Fibroblast of skin of abdomen (primary cell): ENCODE results near the gene KIF6.
A peak's percentile ranks its signal among the peaks of the same experiment; 100 is the strongest.

Experiments used
- DNase-seq: peaks from one replicate; pipeline ENCODE4 v3.0.0-alpha.2; 2013

The KIF6 gene

DNA sequence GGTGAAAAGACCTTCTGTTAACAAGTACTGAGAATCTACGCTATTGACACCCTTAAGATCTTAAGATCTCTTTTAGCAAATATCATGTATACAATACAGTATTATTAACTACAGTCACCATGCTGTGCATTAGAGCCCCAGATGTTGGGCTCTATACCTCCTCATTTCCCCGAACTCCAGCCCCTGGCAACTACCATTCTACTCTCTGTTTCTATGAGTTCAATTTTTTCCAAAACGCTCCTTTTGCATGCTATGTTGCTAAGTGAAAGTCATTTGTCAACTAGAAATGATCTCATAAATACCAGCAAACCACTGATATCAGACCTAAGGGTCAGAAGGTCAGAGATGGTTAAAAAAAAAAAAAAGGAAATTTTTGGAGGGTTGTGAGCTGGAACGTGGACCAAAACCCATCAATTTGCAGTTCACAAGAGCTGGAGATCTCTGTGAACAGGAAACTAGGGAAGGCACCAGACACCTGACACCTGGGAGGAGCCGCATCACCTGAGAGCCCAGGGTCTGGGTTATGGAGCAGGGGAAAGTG, 280.7 kb downstream of the KIF6 start:
- DNase-seq, result no peak

DNA sequence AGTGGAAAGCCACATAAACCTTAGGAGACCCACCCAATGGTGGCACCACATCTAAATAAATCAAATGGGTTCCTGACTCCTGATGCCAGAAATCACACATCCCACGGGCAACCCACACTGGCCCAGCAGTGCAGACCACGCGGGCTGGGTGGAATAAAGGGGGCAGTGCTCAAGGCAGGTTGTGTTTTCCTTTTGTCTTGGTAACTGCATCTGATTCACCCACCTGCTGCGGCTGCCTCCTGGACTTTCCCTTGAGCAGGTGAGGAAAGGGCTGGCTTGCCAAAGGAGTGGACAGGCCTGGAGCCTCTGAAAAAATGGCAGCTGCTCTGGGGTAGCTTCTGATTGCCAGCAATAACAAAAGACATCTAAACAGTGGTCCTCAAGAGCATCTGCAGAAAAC, 283.2 kb downstream of the KIF6 start:
- no peak for DNase-seq

DNA sequence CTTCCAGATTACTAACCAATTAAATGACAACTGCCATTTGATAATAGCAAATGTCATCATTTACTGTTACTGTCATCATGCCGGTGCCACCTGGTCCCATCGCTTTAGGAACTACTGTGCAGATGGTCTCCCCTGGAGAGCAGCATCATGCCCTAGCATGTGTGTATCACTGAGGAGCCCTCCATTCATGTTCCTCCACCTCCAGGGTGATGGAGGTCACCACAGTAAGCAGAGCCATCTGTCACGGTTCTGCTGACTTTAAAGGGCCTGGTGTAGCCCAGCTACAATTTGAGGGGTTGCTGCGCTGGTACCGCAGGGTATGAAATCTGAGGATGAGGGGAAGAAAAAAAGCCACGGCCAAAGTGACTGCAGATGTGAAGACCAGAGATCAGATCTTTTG, 283.9 kb downstream of the KIF6 start:
- no peak for DNase-seq

DNA sequence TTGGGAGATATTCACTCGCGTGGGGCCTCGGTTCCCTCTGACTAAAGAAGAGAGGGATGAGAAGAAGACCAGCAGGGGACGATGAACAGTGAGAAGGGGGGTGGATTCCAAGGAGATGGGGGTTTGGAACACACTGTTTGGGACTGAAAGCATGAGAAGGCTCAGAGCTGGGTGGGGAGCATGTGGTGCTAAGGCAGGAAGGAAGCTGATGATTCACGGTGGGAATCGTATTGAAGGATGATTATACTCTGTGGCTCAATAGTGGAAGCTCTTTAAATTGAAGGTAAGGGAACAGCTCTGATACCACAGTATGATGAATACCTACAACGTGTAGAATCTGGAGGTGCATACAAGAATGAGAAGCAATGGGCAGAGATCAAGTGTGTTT, 285.2 kb downstream of the KIF6 start:
- DNase-seq, result no peak

DNA sequence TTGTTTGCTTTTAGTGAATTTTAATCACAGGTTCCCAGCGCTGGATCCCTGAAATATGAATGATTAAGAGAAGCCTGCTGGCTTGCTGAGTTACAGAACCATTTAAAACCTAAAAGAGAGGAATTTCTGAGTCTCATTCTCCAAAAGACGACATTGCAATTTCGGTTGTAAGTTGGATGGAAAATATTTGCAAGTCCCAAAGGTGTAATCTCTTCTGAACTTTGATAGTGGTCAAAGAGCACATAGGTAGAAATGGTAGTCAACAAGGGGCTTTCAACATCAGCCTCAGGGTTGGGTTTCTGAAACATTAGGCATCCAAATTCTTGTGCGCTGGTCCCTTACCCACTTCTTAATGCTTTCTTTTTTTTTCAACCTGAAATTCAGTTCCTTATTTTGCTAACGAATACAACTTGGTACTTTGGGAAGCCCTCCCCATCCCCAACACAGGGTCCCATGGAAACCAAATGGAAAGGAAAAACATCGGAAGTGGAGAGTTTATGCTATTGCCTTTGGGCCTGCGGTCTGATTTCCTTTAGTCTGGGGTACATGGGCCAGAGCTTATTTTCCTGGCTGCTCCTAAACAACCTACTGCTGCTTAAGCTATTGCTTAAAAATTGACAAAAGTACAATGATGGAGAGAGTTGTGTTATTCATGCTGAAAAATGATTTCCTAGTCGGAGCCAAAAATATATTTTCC, 285.7 kb downstream of the KIF6 start:
- DNase-seq, result no peak

DNA sequence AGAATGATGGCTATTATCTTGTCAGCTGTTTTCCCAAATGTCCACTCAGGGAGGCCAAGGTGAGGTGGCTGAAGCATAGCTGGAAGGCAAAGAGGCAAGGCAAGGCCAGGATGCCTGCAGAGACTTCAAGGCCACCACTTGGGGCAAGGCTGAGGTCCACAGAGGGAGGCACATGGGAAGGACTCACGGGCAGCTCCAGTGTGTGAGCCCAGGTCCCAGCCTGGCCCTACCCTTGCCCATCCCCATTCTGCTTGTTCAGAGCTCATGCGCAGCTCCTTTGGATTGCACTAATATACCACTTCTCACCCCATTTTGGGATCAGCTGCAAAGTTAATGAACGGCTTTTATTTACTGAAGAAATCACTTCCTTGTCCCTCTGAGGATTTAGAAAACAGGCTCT, 291.6 kb downstream of the KIF6 start:
- DNase-seq, result no peak

DNA sequence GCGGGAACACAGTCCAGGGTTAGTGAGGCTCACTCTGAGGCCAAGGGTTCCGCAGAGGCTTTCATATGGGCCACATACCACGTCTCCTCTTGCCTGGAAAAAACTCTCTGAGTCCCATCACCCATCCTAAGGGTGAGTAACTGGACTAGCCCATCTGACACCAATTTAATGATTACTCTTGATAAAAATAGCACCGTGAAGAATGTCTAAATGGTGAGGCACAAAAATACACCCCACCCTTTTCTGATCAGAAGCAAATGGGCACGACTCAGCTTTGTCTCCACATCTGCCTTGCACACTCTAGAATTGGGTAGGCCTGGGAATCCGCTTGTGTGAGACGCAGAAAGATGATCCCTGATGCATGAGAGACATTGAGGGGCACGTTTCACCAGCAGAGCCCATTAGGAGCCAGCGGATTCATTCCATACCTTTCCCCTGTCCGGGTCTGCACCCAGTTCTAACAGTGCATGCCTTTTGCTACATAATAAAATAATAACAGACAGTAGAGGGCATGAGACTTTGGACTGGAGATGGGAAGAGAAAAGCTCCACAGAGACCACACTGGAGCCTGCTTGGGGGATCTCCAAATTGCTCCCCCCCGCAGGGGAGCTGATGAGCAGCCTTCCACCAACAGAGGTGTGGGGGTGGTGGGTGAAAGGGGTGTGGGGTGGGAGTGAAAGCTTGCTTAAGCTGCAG, 292.7 kb downstream of the KIF6 start:
- peak; percentile 85 for DNase-seq

DNA sequence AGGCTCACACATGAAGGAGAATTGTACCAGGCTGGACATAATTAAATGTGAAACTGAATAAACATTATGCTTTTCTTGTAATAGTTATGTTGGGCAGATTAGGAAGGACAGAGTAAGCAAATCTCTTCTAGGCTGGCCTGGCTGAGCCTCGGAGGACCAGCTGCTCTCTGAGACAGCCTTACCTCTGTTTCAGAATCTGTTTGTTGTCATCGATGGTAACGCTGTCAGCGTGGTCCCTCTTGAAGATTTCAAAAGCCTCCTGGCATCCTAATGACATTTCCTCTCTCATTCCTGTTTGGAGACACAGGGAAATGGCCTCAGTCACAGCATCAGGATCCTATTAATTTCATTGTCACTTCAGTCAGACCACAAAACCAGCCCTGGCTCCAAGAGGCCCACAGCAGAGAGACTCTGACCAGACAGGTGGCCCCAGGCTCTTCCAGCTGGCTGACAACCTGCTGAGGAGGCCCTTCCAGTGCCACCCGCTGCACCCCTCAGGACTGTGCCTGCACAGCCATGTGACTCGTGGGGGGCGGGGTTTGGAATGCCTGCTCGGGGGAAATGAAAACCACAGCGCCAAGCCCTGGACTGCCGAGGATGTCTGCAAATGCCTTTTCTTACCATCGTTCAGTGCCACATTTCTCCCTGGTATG, 294.2 kb downstream of the KIF6 start:
- DNase-seq, result peak; percentile 53

DNA sequence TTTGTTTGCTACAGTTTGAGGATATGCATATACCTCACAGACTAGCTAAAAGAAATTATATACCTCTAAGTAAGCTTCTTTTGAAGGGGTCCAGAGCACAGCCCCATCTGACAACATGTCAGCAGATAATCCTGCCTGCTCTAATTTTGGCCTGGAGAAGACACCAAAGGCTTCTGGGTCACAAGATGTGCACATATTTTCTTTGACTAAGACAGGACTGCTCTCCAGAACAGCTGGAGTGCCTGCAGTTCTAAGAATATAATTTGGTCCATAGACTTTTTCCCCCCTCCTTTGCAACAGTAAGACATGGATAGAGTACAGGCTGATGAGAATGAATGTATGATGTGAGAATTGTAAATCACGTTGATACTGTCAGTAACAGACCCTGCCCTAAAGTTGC, 294.8 kb downstream of the KIF6 start:
- DNase-seq, result no peak

DNA sequence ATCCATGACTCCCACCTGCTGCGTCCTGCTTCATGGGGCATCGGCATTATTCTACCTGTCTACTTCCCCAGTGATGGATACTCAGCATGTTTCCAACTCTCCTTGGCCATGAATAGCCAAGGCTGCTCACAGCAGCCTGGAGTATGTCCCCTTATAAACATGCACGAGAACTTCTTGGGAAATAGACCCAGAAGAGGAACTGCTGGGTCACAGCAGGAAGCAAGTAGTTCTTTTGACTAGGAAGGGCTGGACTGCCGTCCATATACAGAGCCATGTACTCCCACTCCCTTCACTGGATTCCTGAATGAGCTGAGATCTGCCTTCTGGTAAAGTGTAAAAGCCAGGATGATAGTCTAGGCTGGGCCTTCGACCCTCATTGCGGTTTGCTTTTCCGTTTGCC, 296.4 kb downstream of the KIF6 start:
- DNase-seq, result no peak

DNA sequence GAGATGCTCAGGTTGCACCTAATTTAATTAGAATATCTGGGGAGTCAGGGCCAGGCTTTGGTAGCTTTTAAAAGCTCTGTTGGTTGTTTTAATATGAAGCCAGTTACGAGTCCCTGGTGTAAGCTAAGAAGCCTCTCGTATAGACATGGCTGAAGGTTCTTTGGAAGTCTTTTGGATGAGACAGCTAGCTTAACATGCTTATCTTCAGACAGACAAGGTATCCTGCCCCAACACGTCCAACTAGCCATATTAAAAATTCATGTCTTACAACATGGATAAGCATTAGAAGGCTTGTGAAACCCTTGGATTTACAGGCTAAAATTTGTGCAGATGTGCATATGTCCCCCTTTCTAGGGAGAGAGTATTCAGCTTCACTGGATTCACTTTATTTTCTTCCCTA, 297.1 kb downstream of the KIF6 start:
- DNase-seq, result no peak

DNA sequence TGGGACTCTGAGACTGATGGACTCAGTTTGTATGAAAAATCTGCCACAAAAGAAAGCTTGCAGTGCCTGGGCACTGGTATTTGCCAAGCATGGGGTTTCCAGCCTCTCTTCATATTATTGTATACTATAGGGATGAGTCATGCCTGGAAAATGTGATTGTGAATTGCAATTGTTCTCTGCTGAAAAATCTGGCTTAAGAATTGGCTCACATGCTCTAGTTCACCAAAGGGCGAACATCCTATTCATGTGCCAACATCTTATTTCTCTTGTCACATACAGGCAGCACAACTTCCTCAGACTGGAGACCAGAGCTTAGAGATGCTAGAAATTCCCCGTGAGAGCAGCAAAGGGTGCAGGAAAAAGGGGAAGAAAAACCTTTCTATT, 299.1 kb downstream of the KIF6 start:
- peak; percentile 82 for DNase-seq

DNA sequence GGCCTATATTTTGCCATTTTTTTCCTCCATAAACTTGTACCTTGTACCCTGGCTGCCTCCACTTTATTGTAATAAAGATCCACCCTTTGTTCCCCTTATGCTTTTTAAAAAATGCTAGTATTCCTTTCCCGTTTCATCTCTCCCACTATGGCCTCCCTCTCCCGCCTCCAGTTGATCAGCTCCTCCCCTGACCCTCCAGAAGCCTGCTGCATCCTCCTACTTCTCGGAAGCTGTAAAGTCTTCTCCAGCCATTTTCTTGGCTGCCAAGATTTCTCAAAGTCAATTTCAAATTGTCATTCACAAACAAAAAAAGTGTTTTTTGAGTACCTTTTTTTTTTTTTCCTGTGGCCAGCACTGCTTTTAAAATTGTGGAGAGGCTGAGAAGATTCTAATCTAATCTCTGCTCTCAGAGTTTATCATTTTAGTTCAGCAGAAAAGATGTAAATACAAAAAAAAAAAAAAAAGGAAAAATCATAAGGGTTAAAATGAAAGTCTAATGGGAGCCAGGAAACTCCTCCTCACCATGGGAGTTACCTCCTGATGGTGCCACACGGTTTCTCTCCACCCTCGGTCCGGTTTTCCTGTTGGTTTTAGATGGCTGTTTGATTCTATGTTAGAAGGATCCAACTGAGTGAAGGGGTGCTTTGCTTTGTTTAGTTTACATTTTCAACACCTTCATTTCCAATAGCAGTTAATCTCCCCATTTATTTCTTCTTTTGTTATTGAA, 299.7 kb downstream of the KIF6 start:
- DNase-seq, result no peak

DNA sequence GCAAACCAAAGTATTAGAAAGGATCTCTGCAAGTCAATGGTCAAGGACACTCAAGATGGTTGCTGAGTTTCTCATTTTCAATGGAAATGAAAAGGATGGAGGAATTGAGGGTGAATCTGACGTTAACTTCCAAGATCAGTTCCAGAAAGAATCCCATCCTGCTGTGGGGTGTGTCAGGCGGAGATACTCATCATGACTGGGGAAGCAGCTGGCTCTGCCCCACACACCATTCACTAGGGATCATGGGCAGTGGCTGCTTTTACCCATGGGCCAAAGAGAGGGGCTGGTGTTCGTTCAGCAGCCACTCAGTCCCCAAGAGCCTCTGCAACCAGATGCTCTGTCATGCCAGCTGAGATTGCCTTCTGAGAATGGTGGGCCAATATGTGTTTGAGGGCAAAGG, 300.4 kb downstream of the KIF6 start:
- DNase-seq, result no peak

DNA sequence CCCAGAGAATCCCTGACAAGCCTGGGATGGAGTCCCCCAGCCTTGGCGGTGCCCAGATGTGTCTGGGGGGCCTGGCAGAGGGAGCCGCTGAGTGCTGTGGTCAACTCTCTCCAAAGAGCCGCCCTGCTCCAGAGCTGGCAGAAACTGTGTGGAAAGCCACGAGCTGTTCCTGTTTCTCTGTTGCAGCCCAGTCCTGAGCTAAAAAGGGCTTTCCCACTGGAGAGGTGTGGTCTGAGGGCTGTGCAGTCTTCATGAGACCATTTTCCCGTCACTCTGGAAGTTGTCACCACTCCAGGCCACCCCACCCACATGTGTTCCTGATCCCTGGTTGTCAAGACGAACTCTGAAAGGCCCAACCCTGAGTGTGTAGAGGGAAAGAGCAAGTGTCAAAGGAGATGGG, 303.0 kb downstream of the KIF6 start:
- no peak for DNase-seq

DNA sequence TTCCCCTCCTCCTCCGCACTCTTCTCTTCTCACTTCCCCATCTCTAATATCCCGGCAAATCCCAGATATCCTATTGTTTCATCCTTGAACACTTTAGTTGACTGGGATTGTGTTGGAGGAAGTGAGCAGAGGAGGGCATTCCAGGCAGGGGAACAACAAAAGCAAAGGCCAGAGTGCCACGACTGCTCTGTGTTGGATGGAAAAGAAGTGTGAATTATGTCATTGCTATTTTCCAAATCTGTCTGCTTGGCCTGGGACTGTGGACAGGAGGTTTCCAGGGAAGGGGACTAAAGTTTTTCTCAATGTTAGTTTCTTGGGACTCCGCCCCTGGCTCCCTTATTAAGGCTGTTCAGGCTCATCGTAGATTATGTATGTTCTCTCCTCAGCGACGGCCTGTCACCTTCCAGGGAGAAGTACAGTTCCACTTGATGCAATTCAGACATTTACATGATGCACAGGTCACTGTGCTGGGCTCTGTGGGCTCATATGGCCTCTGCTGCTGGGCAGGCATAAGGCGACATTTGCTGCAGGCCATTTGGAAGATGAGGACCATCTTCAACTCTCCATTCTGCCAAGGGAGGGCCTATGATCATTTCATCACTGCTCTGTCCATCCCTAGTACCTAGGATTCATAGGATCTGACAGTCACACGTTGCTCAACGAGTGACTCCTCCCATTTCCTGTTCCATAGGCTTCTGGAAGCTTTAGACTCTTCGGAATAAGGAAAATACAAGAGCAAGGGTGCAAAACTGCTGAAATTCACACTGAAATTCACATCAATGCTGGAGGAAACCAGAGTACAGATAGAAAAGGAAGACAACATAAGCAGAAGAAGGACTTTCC, 303.6 kb downstream of the KIF6 start:
- no peak for DNase-seq

DNA sequence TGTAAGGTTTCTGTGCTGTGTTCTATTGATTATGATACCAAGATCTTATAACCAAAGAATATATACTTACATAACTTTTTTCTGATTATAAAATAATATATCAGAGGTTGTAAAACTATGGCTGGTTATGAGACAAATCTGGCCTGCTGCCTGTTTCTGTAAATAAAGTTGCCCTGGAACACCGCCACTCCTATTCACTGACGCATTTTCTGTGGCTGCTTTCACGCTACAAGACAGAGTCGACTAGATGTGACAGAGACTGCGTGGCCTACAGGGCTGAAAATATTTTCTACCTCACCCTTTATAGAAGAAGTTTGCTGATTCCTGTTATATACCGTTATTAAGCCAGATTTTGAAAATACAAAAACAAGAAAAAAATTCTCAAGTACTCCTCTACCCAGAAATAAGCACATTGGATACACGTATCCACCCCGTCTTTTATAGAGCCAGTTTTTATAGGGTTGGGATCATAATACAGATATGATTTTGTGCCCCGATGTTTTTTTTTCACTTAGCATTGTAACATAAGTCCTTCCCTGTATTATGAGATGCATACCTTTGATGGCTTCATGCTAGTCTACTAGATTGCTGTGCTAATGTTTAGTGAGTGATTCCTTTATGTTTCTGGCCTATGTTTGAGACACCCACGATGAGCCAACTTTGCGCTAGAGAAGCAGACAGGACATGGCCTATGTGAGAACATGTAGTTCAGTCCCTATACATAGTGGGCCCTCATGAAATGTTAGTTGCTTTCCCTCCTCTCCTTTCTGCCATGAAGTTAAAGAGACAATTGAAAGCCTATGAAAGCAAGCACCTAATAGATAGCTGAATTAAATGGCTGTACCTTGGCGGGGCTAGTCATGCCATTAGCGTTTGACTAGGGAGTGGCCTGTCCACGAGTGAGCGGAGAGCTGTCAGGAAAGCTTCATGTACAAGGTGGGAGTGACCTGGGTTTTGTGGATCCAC, 304.6 kb downstream of the KIF6 start:
- DNase-seq, result peak; percentile 43

DNA sequence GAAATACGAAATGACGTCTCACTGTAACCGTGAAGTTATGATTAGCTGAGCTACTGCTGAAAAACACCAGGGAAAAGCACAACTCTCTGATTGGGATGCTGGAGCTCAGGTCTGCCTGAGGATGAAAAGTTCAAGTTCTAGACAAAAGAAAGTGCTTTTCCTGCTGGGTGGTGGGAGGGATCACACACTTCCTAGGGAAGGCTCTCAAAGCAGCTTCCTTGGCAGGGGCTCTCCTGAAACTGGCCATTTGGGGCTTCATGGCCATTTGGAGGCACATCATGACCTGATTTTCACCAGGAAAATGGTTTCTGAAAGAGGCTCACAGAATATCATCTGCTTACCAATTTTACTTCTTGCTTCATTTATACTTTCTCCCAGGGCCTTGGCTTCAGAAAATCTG, 305.6 kb downstream of the KIF6 start:
- no peak for DNase-seq

DNA sequence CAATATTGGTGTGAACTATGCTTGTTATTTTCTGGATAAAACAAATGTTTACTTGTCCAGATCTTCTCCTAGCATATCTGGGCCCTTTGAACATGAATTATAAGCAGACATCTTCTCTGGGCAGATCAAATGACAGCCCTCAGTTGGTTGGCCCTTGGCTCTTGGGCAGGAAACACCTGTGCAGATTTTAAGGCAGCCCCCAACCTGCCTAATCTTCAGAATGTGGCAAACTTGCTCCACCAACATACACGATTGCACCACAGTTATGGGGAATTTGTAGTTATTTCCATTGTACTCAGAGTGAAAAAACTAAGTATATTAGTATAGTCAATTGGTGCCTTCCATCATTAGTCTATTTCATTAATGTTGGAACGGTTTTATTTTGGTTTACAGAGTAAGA, 307.8 kb downstream of the KIF6 start:
- DNase-seq, result no peak

DNA sequence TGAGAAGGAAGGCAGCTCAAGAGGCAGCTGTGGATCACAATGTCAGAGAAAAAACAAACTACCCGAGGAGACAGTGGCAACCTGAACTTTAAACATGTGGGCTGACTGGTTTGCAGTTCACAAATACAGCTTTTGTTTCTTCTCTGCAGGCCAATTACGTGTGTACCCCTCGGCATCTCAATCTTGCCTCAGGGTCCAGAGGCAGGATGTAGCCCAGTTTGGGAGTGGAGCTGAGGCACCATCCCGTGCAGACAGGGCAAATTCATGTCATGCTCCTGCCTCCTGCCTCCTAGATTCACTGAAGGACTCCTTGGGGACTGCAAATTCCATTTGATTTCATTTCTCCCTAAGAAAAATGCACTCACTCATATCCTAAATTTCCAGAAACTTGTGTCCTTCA, 308.5 kb downstream of the KIF6 start:
- DNase-seq, result peak; percentile 85

DNA sequence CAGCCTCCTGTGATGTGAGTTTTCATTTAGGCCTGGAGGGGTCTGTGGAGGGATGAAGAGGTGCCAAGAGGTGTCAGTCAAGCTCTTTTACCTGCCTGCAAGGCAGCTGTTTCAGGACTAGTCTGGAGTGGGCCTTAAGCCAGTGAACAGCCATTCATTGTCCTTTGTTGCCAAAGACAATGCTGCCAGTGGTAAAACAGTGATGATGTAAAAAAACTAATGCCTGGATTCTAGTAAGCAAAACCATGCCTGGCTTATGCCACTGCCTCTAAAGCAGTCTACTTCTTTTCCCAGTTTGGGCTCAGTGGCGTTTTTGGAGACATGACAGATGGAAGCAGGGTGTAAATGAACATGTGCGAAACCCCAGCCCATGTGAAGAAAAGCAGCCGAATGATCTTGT, 309.2 kb downstream of the KIF6 start:
- no peak for DNase-seq
